NCI-H1417 (cell line): ENCODE data around the gene DCTN1.
"Not testable (repeated sequence)": the region's sequence is repeated elsewhere in the genome, so short reads cannot be mapped to it uniquely, and the experiment has no call there.

ENCODE experiments used
- DNase-seq, 3 experiments: peaks; one replicate each; lab custom pipeline; 2025; lab: John Stamatoyannopoulos, UW

Gene DCTN1

GRCh38 chr2:74369976-74370375 is 10.1 kb downstream of the DCTN1 start:
- DNase-seq: no peak

- no peak for DNase-seq
Observed at GRCh38 chr2:74368499-74368898, 11.6 kb downstream of the DCTN1 start.

GRCh38 chr2:74367789-74368188 is 12.3 kb downstream of the DCTN1 start:
- DNase-seq: no peak

GRCh38 chr2:74366036-74366435 is 14.1 kb downstream of the DCTN1 start:
- DNase-seq: no peak

- no peak for DNase-seq
Observed at GRCh38 chr2:74364533-74365505, 15.3 kb downstream of the DCTN1 start.

- no peak for DNase-seq
Observed at GRCh38 chr2:74361327-74361726, 18.8 kb downstream of the DCTN1 start.

- DNase-seq: no peak
Observed at GRCh38 chr2:74357627-74358026, 22.5 kb downstream of the DCTN1 start.

- no peak for DNase-seq
Observed at GRCh38 chr2:74349889-74350288, 30.2 kb downstream of the DCTN1 start.

GRCh38 chr2:74347742-74348141 is 32.4 kb downstream of the DCTN1 start:
- DNase-seq: no peak

- no peak for DNase-seq
Observed at GRCh38 chr2:74347303-74347702, 32.8 kb downstream of the DCTN1 start.

GRCh38 chr2:74345272-74345943 is 34.7 kb downstream of the DCTN1 start:
- no peak for DNase-seq

- DNase-seq: no peak
Observed at GRCh38 chr2:74343316-74343715, 36.8 kb downstream of the DCTN1 start, which contains the start of gene SLC4A5. SLC4A5 (minus strand) TSS chr2:74343416; CDS start chr2:74315023, 28,393 bp downstream.

GRCh38 chr2:74336227-74336626 is 43.9 kb downstream of the DCTN1 start:
- not testable (repeated sequence) for DNase-seq

- peak; percentile 35 to 83 (median 39) for DNase-seq
Observed at GRCh38 chr2:74334931-74335333, 45.2 kb downstream of the DCTN1 start.

GRCh38 chr2:74333896-74334586 is 46.1 kb downstream of the DCTN1 start:
- no peak for DNase-seq

GRCh38 chr2:74333175-74333574 is 46.9 kb downstream of the DCTN1 start:
- peak in 1 of 3 experiments; percentile 47 for DNase-seq

GRCh38 chr2:74332550-74333174 is 47.4 kb downstream of the DCTN1 start:
- DNase-seq: no peak

GRCh38 chr2:74328573-74328972 is 51.5 kb downstream of the DCTN1 start:
- no peak for DNase-seq

- DNase-seq: no peak
Observed at GRCh38 chr2:74328074-74328473, 52.0 kb downstream of the DCTN1 start.

- no peak for DNase-seq
Observed at GRCh38 chr2:74327627-74328026, 52.5 kb downstream of the DCTN1 start.

GRCh38 chr2:74327199-74327598 is 52.9 kb downstream of the DCTN1 start:
- DNase-seq: no peak

GRCh38 chr2:74325815-74326214 is 54.3 kb downstream of the DCTN1 start:
- no peak for DNase-seq
